Measurements from ENCODE around the gene NME4.
"Not testable (repeated sequence)": the region's sequence is repeated elsewhere in the genome, so short reads cannot be mapped to it uniquely, and the experiment has no call there.

Gene NME4

DNA sequence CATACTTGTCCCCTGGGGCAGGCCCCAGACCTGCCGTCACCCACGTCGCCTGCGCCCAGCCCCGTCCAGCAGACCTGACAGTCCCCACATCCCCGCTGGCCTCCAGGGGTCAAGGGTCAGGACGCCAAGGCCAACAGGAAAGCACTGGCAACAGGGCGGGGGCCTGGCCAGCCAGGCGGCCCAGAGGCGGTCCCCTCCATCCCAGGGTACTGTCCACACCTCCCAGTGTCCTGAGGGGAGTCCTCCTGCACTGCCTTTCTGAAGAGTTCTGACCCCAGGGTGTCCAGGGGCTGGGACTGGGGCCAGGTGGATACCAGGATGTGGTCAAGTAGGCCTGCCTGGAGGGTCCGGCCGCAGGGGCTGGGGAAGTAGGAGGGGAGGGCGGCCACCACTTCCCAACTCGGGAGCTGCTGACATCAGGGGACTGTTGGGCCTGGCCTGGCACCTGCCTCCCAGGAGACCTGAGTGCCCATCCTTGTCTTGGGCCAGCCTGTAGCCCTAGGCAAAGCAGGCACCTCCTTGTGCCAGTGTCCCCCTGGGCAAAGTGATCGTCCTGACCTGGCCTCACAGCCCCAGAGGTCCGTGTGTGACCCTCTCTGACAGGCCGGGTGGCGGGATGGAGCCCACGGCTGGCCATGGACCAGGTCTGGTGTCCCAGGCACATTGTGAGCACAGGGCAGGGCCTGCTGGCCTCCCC, 37.8 kb upstream of the NME4 start:
- H3K36me3 ChIP-seq: no peaks in the 10 kb centered on the region
- TF ChIP-seq, protein P1, sequence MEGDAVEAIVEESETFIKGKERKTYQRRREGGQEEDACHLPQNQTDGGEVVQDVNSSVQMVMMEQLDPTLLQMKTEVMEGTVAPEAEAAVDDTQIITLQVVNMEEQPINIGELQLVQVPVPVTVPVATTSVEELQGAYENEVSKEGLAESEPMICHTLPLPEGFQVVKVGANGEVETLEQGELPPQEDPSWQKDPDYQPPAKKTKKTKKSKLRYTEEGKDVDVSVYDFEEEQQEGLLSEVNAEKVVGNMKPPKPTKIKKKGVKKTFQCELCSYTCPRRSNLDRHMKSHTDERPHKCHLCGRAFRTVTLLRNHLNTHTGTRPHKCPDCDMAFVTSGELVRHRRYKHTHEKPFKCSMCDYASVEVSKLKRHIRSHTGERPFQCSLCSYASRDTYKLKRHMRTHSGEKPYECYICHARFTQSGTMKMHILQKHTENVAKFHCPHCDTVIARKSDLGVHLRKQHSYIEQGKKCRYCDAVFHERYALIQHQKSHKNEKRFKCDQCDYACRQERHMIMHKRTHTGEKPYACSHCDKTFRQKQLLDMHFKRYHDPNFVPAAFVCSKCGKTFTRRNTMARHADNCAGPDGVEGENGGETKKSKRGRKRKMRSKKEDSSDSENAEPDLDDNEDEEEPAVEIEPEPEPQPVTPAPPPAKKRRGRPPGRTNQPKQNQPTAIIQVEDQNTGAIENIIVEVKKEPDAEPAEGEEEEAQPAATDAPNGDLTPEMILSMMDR (IDR thresholded peaks at IDR 0.05): no peak
- H3K4me1 ChIP-seq (ENCODE audit: control insufficient read depth in 1 of 2, insufficient read depth in 1 of 2, low read depth in 1 of 2, low read length in 1 of 2): peaks cover 0 to 6% of the 10 kb centered on the region in 2 experiments
- H3K27me3 ChIP-seq: peaks cover 18% of the 10 kb centered on the region
- H3K27ac ChIP-seq: no peak overlapping the region
- H3K4me3 ChIP-seq (ENCODE audit: low read depth in 1 of 2, low read length in 1 of 2): no peak overlapping the region
- H3K9me3 ChIP-seq: no peaks in the 10 kb centered on the region

DNA sequence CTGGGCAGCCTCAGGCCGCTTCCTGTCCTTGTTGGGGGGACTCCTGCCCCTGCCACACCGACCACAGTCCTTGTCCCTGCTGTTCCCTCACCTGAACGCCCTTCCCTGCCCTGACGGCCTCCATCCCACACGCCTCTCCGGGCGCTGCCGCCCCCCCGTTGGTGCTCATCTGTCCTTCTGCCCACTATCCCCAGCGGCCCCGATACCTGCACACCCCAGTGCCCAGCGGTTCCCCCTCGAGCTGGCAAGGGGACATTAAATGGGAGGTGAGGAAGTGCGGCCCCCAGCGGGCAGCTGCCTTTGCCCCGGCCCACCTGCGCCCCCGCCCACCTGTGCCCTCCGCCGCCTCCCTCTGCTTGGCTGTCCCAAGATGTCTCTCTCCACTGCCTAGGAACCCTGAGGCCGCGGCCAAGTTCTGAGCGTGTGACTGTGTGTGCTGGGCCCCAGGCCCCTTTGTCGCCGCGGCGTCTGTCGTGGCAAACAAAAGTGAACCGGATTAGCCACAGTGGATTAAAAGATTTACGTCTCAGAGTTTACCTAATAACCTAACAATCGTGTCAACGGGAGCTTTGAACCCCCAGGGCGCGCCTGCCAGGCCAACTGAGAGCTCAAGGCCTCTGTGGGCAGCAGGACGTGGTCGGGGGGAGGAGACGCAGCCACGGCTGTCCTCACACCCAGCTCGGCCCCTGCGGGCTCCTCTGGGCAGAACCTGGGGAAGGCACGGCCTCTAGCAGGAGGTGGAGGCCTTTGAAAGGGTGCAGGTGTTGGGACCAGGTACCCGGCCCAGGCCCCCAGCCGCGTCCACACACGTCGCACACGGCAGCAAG, 36.9 kb upstream of the NME4 start:
- no peak overlapping the region for H3K27ac ChIP-seq
- H3K9me3 ChIP-seq: no peaks in the 10 kb centered on the region
- TF ChIP-seq, protein P1 (IDR thresholded peaks at IDR 0.05): no peak
- H3K4me1 ChIP-seq (ENCODE audit: control insufficient read depth in 1 of 2, insufficient read depth in 1 of 2, low read depth in 1 of 2, low read length in 1 of 2): peaks cover 0 to 6% of the 10 kb centered on the region in 2 experiments
- H3K27me3 ChIP-seq: peaks cover 26% of the 10 kb centered on the region
- no peak overlapping the region for H3K4me3 ChIP-seq (ENCODE audit: low read depth in 1 of 2, low read length in 1 of 2)
- H3K36me3 ChIP-seq: no peaks in the 10 kb centered on the region

DNA sequence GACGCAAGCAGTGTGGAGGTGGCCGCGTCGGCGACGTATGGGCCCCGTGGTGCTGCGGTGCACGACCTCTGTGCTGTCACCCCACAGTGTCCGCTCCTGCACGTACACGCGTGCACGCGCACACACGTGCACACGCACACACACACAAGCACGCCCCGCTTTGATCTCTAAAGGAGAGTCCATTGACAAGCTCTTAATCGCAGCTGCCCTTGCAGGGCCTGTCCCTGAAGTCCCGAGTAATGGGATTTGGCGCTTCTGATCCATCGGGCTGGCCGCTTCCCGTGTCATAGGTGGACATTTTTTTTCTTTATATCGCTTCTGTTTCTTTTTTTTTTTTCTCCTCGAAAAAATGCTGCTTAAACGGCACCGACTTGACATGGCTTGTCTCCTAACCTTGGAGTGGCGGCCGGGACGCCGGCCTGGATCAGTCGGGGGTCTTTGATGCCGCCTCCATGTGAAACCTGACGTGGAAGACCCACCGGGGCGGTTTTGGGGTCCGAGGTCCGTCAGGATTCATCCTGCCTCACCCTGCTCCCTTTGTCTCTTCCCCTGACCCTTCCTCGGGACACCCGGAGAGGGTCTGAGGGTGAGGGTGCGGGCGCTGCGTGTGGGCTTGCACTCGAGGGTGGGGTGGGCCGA, 36.2 kb upstream of the NME4 start:
- Histone ChIP-seq H3K4me1 (ENCODE audit: control insufficient read depth in 1 of 2, insufficient read depth in 1 of 2, low read depth in 1 of 2, low read length in 1 of 2) (peaks cover 0 to 6% of the 10 kb centered on the region in 2 experiments), H3K27ac (no peak overlapping the region), H3K9me3 (no peaks in the 10 kb centered on the region), H3K36me3 (no peaks in the 10 kb centered on the region), H3K4me3 (ENCODE audit: low read depth in 1 of 2, low read length in 1 of 2) (no peak overlapping the region), H3K27me3 (peaks cover 26% of the 10 kb centered on the region)
- TF ChIP-seq, protein P1 (IDR thresholded peaks at IDR 0.05): no peak

DNA sequence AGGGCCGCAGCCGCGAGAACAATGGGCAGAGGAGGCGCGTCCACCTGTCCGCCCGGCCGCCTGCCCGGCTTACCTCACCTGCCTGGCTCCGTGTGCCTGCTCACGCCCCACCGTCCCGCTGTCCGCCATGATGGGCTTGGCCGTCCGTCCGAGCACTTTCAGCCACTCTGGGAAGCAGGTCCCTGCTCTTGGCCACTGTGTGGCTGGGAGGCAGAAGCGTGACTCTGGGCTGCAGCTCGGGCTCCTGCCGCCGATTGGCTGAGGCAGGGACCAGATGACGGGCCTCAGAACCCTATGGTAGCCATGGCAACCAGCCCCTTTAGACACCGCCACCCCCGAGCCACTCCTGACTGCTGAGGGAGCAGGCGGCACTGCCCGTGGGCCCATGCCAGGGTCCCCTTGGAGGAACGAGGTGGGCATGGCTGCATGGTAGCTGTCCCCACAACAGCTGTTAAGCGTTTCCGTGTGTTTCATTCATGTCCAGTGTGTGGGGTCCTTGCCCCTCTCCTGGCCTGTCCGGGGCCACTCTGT, 35.6 kb upstream of the NME4 start:
- Histone ChIP-seq H3K4me1 (ENCODE audit: control insufficient read depth in 1 of 2, insufficient read depth in 1 of 2, low read depth in 1 of 2, low read length in 1 of 2) (peaks cover 0 to 6% of the 10 kb centered on the region in 2 experiments), H3K4me3 (ENCODE audit: low read depth in 1 of 2, low read length in 1 of 2) (no peak overlapping the region), H3K27me3 (peaks cover 26% of the 10 kb centered on the region), H3K36me3 (peaks cover 5% of the 10 kb centered on the region), H3K27ac (no peak overlapping the region), H3K9me3 (no peaks in the 10 kb centered on the region)
- TF ChIP-seq, protein P1 (IDR thresholded peaks at IDR 0.05): no peak

DNA sequence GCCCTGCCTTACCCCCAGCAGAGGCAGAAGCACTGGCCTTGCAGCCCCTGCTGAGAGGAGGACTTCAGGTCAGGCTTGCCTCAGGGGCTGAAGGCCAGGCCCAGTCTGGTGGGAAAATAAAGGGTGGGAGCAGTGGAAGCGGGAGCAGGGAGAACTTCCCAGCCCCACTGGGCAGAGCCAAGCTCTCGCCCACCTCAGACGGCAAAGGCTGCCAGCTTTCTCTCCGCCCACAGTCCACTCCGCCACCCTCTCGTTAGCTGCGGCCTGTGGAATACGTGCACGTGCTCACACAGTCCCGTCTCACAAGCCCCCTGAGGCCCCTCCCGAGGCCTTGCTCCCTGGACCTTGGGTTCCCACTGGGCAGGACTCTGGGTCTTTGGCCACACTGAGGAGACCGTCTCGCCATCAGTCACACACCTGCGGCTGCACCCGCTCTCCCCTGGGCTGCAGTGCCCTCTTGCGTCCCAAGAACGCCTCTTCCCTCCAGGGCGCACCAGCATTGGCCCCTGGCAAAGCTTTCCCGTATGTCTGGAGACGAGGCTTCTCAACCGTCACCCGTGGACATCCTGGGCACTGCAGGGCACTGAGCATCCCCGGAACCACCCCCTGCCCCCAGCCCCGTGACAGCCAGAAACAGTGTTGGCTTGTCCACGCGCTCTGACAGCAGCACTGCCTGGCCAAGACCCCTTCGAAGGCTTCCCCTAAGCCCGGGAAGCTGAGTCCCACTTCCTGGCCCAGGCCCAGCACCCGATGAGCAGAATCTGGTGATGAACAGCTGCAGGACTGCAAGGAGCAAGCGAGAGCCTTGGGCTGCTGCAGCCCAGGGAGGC, 34.9 kb upstream of the NME4 start:
- peaks cover 12% of the 10 kb centered on the region for H3K36me3 ChIP-seq
- H3K4me3 ChIP-seq (ENCODE audit: low read depth in 1 of 2, low read length in 1 of 2): no peak overlapping the region
- TF ChIP-seq, protein P1 (IDR thresholded peaks at IDR 0.05): peak; percentile 74
- H3K27ac ChIP-seq: no peak overlapping the region
- no peaks in the 10 kb centered on the region for H3K9me3 ChIP-seq
- peaks cover 26% of the 10 kb centered on the region for H3K27me3 ChIP-seq
- H3K4me1 ChIP-seq (ENCODE audit: control insufficient read depth in 1 of 2, insufficient read depth in 1 of 2, low read depth in 1 of 2, low read length in 1 of 2): peaks cover 0 to 6% of the 10 kb centered on the region in 2 experiments

DNA sequence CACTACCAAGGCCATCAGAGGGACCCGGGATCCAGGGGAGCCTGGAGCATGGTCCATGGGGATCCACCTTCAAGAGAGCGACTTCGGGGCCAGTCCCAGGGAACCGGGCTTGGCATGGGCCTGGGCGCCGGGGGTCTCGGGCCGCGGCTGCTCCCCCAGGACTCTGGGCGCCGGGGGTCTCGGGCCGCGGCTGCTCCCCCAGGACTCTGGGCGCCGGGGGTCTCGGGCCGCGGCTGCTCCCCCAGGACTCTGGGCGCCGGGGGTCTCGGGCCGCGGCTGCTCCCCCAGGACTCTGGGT, 34.3 kb upstream of the NME4 start:
- Histone ChIP-seq H3K36me3 (peaks cover 17% of the 10 kb centered on the region), H3K27me3 (peaks cover 26% of the 10 kb centered on the region)
- H3K9me3 ChIP-seq; H3K4me1 ChIP-seq (ENCODE audit: control insufficient read depth in 1 of 2, insufficient read depth in 1 of 2, low read depth in 1 of 2, low read length in 1 of 2); H3K27ac ChIP-seq; H3K4me3 ChIP-seq (ENCODE audit: low read depth in 1 of 2, low read length in 1 of 2): not testable (repeated sequence)

Data from neutrophil (primary cell).